Cardiac muscle cell (in vitro differentiated cells and primary cell): ENCODE measurements around the gene LILRA5. TPM values are rescaled to one million over a fixed set of nuclear protein-coding genes. Genes with fewer than 3 reads are reported as not detected.

Source experiments
- DNase-seq, 2 donors: peaks; one replicate each; pipeline versions ENCODE4 v3.0.0 to v3.0.0-alpha.2; 2010 to 2017; ENCODE audit warnings: low read depth in 1 of 2, low spot score in 1 of 2
- H3K27ac ChIP-seq: fragments of 200-600 bp; sonication (generic); 2 replicates; pipeline ENCODE4 v1.5.1; 2016
- H3K27me3 ChIP-seq: fragments of 200-600 bp; sonication (generic); 2 replicates; pipeline ENCODE4 v1.6.0; 2016; ENCODE audit warnings: control low read depth
- H3K36me3 ChIP-seq: fragments of 200-600 bp; sonication (generic); 2 replicates; pipeline ENCODE4 v1.5.1; 2016; ENCODE audit warnings: control low read depth
- H3K4me1 ChIP-seq: fragments of 200-600 bp; sonication (generic); 2 replicates; pipeline ENCODE4 v1.8.1; 2017; ENCODE audit warnings: low read depth, mild to moderate bottlenecking, mixed run types
- H3K4me3 ChIP-seq: fragments of 200-600 bp; sonication (generic); 2 replicates; pipeline ENCODE4 v1.5.1; 2016; ENCODE audit warnings: mild to moderate bottlenecking
- H3K9me3 ChIP-seq: fragments of 200-600 bp; sonication (generic); 2 replicates; pipeline ENCODE4 v1.5.1; 2017; ENCODE audit warnings: low read depth, mild to moderate bottlenecking, control low read depth
- CTCF ChIP-seq: IDR thresholded peaks from 2 replicates; pipeline ENCODE4 v1.5.1; 2012; ENCODE audit warnings: low read depth, mild to moderate bottlenecking, low read length
- polyA plus RNA-seq: library from polyadenylated mRNA; unstranded; fragments of >200 nt; fragmentation: Nextera tagmentation; extraction: Ambion mirVana; gene quantifications from 2 replicates; pipeline ENCODE4 v1.2.1, GENCODE V29; 2016
- total RNA-seq: library from RNA; depleted of rRNA; stranded (reverse); fragments of >200 nt; gene quantifications from 2 replicates; pipeline ENCODE4 v1.2.3, GENCODE V29; 2016

Gene LILRA5
- total and polyA plus RNA-seq, 2 experiments from 2014 or later, result not detected

GRCh38 chr19:54307389-54308020 is 5.5 kb downstream of the LILRA5 start:
- H3K4me3 ChIP-seq, result no peak overlapping the region
- no peaks in the 10 kb centered on the region for H3K36me3 ChIP-seq
- H3K27ac ChIP-seq, result no peak overlapping the region
- no peaks in the 10 kb centered on the region for H3K4me1 ChIP-seq
- H3K9me3 ChIP-seq, result no peaks in the 10 kb centered on the region
- no peaks in the 10 kb centered on the region for H3K27me3 ChIP-seq
- no peak for TF ChIP-seq CTCF
- no peak for DNase-seq

GRCh38 chr19:54305141-54305540 is 7.8 kb downstream of the LILRA5 start:
- Histone ChIP-seq H3K27ac (no peak overlapping the region), H3K27me3 (peaks cover 5% of the 10 kb centered on the region)
- DNase-seq, result no peak

GRCh38 chr19:54302257-54302656 is 10.7 kb downstream of the LILRA5 start:
- no peaks in the 10 kb centered on the region for H3K36me3 ChIP-seq
- no peaks in the 10 kb centered on the region for H3K9me3 ChIP-seq
- no peak for DNase-seq
- no peak overlapping the region for H3K4me3 ChIP-seq
- no peak overlapping the region for H3K27ac ChIP-seq
- peaks cover 16% of the 10 kb centered on the region for H3K27me3 ChIP-seq
- TF ChIP-seq CTCF, result no peak
- no peaks in the 10 kb centered on the region for H3K4me1 ChIP-seq

More at GRCh38 chr19:54305141-54305540, 7.8 kb downstream of the LILRA5 start:
- no peak overlapping the region for H3K4me3 ChIP-seq
- no peaks in the 10 kb centered on the region for H3K36me3 ChIP-seq
- no peak for TF ChIP-seq CTCF
- no peaks in the 10 kb centered on the region for H3K9me3 ChIP-seq
- H3K4me1 ChIP-seq, result no peaks in the 10 kb centered on the region

GRCh38 chr19:54299515-54299914 is 13.5 kb downstream of the LILRA5 start:
- DNase-seq, result no peak
- Histone ChIP-seq H3K27ac (no peak overlapping the region), H3K36me3 (no peaks in the 10 kb centered on the region), H3K27me3 (peaks cover 16% of the 10 kb centered on the region), H3K4me3 (no peak overlapping the region), H3K4me1 (no peaks in the 10 kb centered on the region), H3K9me3 (no peaks in the 10 kb centered on the region)
- TF ChIP-seq CTCF, result no peak

- no peaks in the 10 kb centered on the region for H3K9me3 ChIP-seq
- H3K36me3 ChIP-seq, result no peaks in the 10 kb centered on the region
- no peak overlapping the region for H3K27ac ChIP-seq
- H3K4me3 ChIP-seq, result no peak overlapping the region
- no peaks in the 10 kb centered on the region for H3K4me1 ChIP-seq
- TF ChIP-seq CTCF, result no peak
- no peak for DNase-seq
- H3K27me3 ChIP-seq, result peaks cover 16% of the 10 kb centered on the region
Measured at GRCh38 chr19:54299126-54299498, 13.9 kb downstream of the LILRA5 start.
